Upper lobe of left lung (tissue), 6 donors: Measurements from ENCODE around the gene EVI5L. TPM values are rescaled to one million over a fixed set of nuclear protein-coding genes. Genes with fewer than 3 reads are reported as not detected.

Source experiments
- ATAC-seq, 2 donors: fragments of 200-7000 bp; cut with Tn5 transposase; one replicate each; pipeline ENCODE4 v1.9.1; 2022; ENCODE audit warnings: mild to moderate bottlenecking in 2 of 2, moderate library complexity in 2 of 2; ENCODE audit not compliant: low FRiP score in 2 of 2
- DNase-seq, 2 donors: peaks; one replicate each; pipeline ENCODE4 v3.0.0-alpha.2; 2019 to 2020
- H3K27ac ChIP-seq, 4 donors: fragments of 200-600 bp; sonication (generic); one replicate each; pipeline ENCODE4 v1.5.1; 2016 to 2019
- H3K27me3 ChIP-seq, 4 donors: fragments of 200-600 bp; sonication (generic); one replicate each; pipeline ENCODE4 v1.5.1; 2017 to 2019
- H3K36me3 ChIP-seq, 4 donors: fragments of 200-600 bp; sonication (generic); one replicate each; pipeline ENCODE4 v1.5.1; 2016 to 2019
- H3K4me1 ChIP-seq, 4 donors: fragments of 200-600 bp; sonication (generic); one replicate each; pipeline ENCODE4 v1.5.1; 2018 to 2019
- H3K4me3 ChIP-seq, 4 donors: fragments of 200-600 bp; sonication (generic); one replicate each; pipeline ENCODE4 v1.5.1; 2017 to 2019; ENCODE audit warnings: mild to moderate bottlenecking in 2 of 4, moderate library complexity in 1 of 4
- H3K9me3 ChIP-seq, 4 donors: fragments of 200-600 bp; sonication (generic); one replicate each; pipeline ENCODE4 v1.5.1; 2018 to 2019
- EP300 ChIP-seq, 4 donors: sonication (generic); formaldehyde crosslinking; IDR thresholded peaks; one replicate each; pipeline ENCODE4 v1.5.1; 2017; ENCODE audit warnings: antibody characterized with exemption in 4 of 4, control low read depth in 2 of 4
- POLR2A ChIP-seq, 4 donors: fragments of 450-650 bp; IDR thresholded peaks; one replicate each; pipeline ENCODE4 v1.5.1; 2016 to 2017; ENCODE audit warnings: antibody characterized with exemption in 4 of 4, mild to moderate bottlenecking in 2 of 4
- POLR2AphosphoS5 ChIP-seq, 2 donors: sonication (generic); formaldehyde crosslinking; IDR thresholded peaks; one replicate each; pipeline ENCODE4 v1.5.1; 2017; ENCODE audit warnings: antibody characterized with exemption in 2 of 2
- WGBS, 2 donors: methylation state at CpG; one replicate each; pipeline ENCODE4 v1.1.5; 2017 to 2018; 5-methylcytosine and 5-hydroxymethylcytosine counted together
- total RNA-seq, 6 donors: library from RNA; depleted of rRNA in 4 of 6; stranded (reverse); fragments of >200 nt in 4 of 6; gene quantifications; one replicate each; pipeline versions ENCODE4 v1.1.0 to v1.2.1, GENCODE V29; 2016 to 2021
- TF ChIP-seq, protein P1 (sequence below), 6 experiments: fragments of 450-650 bp in 4 of 6; fragments of 200-600 bp in 2 of 6; sonication (generic) in 2 of 6; IDR thresholded peaks; one replicate each; pipeline ENCODE4 v1.5.1; 2016 to 2019; ENCODE audit warnings: antibody characterized with exemption in 6 of 6
- donor health status: DM: no; HTN: no; CAD: no; lungs with moderate emphysema.
- donor health status: DM: no; HTN: yes; CAD: no; lungs with severe emphysema.

The EVI5L gene
- total RNA-seq, 6 donors from 2014 or later, result 12.0 to 24.1 (median 15.6) TPM

DNA sequence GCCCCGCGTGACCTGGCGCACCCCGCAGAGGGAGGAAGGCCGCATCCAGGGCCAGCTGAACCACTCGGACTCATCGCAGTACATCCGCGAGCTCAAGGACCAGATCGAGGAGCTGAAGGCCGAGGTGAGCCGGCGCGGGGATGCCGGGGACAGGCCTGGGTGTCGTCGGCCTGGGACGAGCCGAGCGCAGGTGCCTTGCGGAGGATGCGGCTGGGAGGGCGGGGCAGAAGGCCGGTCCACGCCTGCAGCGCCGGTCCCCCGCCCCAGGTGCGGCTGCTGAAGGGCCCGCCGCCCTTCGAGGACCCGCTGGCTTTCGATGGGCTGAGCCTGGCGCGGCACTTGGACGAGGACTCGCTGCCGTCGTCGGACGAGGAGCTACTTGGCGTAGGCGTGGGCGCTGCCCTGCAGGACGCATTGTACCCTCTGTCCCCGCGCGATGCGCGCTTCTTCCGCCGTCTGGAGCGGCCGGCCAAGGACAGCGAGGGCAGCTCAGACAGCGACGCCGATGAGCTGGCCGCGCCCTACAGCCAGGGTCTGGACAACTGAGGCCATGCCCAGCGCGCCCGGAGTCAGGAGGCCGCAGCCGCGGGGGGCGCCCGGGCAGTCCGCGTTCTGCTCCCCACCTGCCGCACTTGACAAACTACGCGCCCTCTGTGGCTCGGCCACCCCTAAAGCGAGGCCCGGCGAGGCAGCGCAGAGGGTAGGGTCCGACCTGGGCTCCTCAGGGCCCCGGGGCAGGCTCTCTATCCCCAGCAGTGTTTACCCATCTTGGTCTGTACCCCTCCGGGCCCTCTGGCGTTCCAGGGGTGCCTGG lies 33.3 kb downstream of the EVI5L start:
- Histone ChIP-seq H3K4me3 (peak overlapping the region in 3 of 4 donors; percentile 8 to 44 (median 13)), H3K27me3 (peaks cover 0 to 19% (median 3%) of the 10 kb centered on the region in 4 donors), H3K27ac (no peak overlapping the region), H3K4me1 (peaks cover 10 to 38% (median 15%) of the 10 kb centered on the region in 4 donors), H3K36me3 (peaks cover 0 to 6% (median 1%) of the 10 kb centered on the region in 4 donors), H3K9me3 (no peaks in the 10 kb centered on the region)
- ATAC-seq (no peak), DNase-seq (no peak)
- 73 to 87% methylated on average over 34 to 73 of the region's 83 CpGs for WGBS, 2 donors
- TF ChIP-seq POLR2AphosphoS5 (IDR thresholded peaks at IDR 0.05) (no peak), EP300 (IDR thresholded peaks at IDR 0.05) (no peak), POLR2A (IDR thresholded peaks at IDR 0.05) (no peak)
- TF ChIP-seq, protein P1, sequence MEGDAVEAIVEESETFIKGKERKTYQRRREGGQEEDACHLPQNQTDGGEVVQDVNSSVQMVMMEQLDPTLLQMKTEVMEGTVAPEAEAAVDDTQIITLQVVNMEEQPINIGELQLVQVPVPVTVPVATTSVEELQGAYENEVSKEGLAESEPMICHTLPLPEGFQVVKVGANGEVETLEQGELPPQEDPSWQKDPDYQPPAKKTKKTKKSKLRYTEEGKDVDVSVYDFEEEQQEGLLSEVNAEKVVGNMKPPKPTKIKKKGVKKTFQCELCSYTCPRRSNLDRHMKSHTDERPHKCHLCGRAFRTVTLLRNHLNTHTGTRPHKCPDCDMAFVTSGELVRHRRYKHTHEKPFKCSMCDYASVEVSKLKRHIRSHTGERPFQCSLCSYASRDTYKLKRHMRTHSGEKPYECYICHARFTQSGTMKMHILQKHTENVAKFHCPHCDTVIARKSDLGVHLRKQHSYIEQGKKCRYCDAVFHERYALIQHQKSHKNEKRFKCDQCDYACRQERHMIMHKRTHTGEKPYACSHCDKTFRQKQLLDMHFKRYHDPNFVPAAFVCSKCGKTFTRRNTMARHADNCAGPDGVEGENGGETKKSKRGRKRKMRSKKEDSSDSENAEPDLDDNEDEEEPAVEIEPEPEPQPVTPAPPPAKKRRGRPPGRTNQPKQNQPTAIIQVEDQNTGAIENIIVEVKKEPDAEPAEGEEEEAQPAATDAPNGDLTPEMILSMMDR (IDR thresholded peaks at IDR 0.05), result no peak

GRCh38 chr19:7863971-7864689 lies 34.1 kb downstream of the EVI5L start:
- 74 to 81% methylated on average over 8 to 18 of the region's 21 CpGs for WGBS, 2 donors
- Histone ChIP-seq H3K4me3 (no peak overlapping the region), H3K27me3 (peaks cover 0 to 19% (median 3%) of the 10 kb centered on the region in 4 donors), H3K36me3 (peaks cover 0 to 4% (median 0%) of the 10 kb centered on the region in 4 donors), H3K4me1 (peaks cover 17 to 45% (median 23%) of the 10 kb centered on the region in 4 donors), H3K27ac (no peak overlapping the region), H3K9me3 (no peaks in the 10 kb centered on the region)
- TF ChIP-seq EP300 (IDR thresholded peaks at IDR 0.05) (no peak), POLR2A (IDR thresholded peaks at IDR 0.05) (no peak), POLR2AphosphoS5 (IDR thresholded peaks at IDR 0.05) (no peak)
- TF ChIP-seq, protein P1 (IDR thresholded peaks at IDR 0.05), result no peak
- DNase-seq (peak in 1 of 2 donors; percentile 61), ATAC-seq (no peak)

GRCh38 chr19:7864690-7865074 lies 34.7 kb downstream of the EVI5L start:
- Histone ChIP-seq H3K36me3 (no peaks in the 10 kb centered on the region), H3K4me1 (peaks cover 21 to 51% (median 28%) of the 10 kb centered on the region in 4 donors), H3K27ac (no peak overlapping the region), H3K27me3 (peaks cover 0 to 19% (median 3%) of the 10 kb centered on the region in 4 donors), H3K4me3 (no peak overlapping the region), H3K9me3 (no peaks in the 10 kb centered on the region)
- no peak for ATAC-seq
- WGBS, 2 donors, result 57 to 70% methylated on average over 13 to 17 of the region's 18 CpGs
- DNase-seq, result peak in 1 of 2 donors; percentile 30
- TF ChIP-seq EP300 (IDR thresholded peaks at IDR 0.05) (no peak), POLR2AphosphoS5 (IDR thresholded peaks at IDR 0.05) (no peak), POLR2A (IDR thresholded peaks at IDR 0.05) (no peak)
- TF ChIP-seq, protein P1 (IDR thresholded peaks at IDR 0.05), result no peak

DNA sequence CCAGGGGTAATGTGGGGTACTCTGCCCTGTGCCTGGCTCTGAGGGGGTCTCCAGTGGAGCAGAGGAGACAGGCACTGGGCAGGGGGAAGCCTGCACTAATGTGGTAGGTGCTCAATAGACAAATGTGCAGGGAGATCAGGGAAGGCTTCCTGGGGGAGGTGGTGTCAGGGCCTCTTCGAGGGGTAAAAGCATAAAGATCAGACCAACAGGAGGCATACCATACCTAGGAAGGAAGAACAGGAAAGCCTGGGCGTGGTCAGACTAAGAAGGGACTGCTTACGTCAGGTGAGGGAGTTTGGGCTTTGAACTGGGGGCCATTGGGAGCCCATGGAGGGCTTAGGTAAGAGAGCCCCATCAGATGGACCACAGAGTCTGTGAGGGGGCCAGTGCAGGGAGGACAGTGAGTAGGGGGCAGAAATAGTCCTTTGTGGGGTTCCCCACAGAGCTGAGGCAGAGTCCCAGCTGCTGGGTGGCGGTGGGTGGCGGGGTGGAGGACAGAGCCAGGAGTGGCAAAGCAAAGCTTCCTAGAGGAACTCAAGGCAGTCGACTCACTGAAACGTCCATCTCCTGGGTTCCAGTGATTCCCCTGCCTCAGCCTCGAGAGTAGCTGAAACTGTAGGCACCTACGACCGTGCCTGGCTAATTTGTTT lies 35.4 kb downstream of the EVI5L start:
- Histone ChIP-seq H3K9me3 (no peaks in the 10 kb centered on the region), H3K27me3 (peaks cover 0 to 19% (median 3%) of the 10 kb centered on the region in 4 donors), H3K36me3 (no peaks in the 10 kb centered on the region), H3K4me3 (no peak overlapping the region), H3K4me1 (peaks cover 24 to 57% (median 32%) of the 10 kb centered on the region in 4 donors), H3K27ac (no peak overlapping the region)
- WGBS, 2 donors, result 41 to 43% methylated on average over 10 of the region's 10 CpGs
- no peak for TF ChIP-seq POLR2AphosphoS5 (IDR thresholded peaks at IDR 0.05)
- TF ChIP-seq, protein P1 (IDR thresholded peaks at IDR 0.05), result no peak
- TF ChIP-seq EP300 (IDR thresholded peaks at IDR 0.05), result no peak
- no peak for TF ChIP-seq POLR2A (IDR thresholded peaks at IDR 0.05)
- DNase-seq (peak in 1 of 2 donors; percentile 34), ATAC-seq (no peak)
